Measurements from ENCODE around the gene RAD51B. TPM values are rescaled to one million over a fixed set of nuclear protein-coding genes. Genes with fewer than 3 reads are reported as not detected.

RAD51B gene
- polyA plus RNA-seq, 10 donors = 5.3 to 10.7 (median 7.5) TPM

DNA sequence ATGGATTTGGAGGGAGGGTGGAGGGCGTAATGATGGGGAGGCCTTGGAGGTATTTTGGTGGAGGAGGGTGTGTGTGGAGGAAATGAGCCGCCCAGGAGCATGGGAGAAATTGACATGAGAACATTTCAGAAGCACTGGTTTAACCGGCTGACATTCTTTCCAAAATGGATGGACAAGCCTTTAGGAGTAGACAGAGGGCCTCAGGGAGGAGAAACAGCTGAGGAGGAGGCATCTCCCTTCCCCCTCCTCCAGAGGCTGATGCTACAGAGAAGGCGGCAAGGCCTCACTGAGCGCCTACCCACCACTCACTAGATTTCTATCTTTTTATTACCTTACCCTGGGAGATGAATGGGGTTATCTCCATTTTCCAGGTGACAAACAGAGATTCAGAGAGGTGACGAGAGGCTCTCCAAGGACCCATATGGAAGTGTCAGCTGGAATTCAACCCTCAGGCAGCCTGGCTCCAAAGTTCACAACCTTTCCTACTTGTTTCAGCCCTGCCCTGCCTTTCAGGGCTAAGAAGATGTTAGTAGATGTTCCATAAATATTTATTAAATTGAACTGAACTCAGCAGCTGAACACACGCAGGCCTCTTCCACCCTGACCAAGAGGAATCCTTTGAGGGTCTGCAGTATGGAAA lies 683.7 kb downstream of the RAD51B start:
- no peak for DNase-seq

DNA sequence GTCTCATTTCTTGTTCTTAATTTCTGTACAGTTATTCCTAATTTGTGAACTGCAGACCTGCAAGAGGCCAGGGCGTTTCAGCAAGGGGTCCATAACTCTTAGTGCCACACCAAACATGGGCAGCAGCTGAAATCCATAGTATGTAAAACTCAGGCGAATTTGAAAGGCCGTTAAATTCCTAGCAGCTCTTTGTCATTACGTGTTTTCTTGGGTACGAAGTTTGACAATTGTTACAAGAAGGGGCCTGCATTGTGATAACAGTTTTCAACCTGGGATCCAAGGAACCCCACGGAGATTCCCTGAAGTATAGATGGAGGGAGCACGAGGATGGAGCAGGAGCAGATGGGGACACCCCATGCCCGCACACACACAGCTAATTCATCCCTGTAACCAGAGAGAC lies 685.3 kb downstream of the RAD51B start:
- DNase-seq = no peak

- DNase-seq = peak; percentile 60 to 87 (median 77)
These were observed 686.6 kb downstream of the RAD51B start for GRCh38 chr14:68506021-68506644.

DNA sequence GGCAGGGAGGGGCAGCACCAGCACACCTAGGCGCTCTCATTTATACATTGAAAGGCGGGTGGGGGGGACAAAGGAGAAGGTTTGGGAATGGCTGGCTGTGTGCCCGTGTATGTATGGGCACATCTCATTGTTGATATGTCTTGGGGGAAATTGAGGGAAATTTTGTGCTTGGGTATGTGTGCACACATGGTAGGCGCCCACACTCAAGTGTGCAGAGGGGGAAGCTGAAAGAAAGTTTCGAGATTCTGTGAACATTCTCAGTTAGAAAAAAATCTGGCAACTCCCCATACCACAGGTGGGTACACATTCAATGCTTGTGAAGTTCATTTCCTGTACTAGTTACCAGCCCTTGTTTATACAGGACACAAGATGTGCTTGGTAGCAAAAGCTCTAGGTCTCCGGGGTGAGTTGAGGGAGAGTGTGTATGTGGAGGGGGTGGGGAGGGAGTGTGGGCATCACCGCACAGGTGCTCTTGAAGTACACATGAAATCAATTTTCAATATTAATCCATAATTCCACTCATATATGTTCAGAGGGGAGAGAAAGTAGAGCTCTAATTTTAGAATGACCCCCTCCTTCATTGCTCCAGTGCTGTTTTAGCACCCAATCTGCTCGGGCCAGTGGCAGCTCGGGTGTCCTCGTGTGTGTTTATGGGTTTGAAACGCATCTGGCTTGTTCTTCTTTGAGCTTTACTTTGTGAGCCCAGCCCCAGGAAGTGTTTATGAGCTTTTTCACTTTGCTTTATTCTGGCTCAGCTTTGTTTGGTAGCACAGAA lies 687.3 kb downstream of the RAD51B start:
- DNase-seq = no peak

DNA sequence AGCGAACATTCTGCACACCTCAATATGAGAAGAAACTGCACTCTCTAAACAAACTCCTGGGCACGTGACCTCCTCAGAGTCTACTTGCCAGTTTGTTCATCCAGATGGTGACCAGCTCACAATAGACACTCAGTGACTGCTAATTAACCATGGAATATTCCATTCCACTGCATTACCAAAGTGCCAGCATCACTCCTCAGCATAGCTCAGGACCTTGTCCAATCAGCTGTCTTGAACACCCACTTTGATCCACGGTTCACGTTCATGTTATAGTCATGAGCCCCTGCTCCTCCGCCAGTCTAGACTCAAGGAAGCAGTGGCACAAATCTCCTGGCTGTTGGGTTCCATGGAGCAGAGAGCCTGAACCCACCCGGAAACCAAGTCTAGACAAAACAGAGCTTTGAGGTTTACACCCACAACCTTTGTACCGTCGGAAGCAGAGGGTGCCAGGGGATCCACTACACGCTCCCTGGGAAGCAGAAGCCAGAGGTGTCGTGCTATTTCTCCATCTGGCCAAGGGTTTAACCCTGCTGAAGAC lies 688.0 kb downstream of the RAD51B start:
- DNase-seq = peak in 1 of 3 donors; percentile 57

- no peak for DNase-seq
These were observed 689.0 kb downstream of the RAD51B start for GRCh38 chr14:68508581-68508980.

DNA sequence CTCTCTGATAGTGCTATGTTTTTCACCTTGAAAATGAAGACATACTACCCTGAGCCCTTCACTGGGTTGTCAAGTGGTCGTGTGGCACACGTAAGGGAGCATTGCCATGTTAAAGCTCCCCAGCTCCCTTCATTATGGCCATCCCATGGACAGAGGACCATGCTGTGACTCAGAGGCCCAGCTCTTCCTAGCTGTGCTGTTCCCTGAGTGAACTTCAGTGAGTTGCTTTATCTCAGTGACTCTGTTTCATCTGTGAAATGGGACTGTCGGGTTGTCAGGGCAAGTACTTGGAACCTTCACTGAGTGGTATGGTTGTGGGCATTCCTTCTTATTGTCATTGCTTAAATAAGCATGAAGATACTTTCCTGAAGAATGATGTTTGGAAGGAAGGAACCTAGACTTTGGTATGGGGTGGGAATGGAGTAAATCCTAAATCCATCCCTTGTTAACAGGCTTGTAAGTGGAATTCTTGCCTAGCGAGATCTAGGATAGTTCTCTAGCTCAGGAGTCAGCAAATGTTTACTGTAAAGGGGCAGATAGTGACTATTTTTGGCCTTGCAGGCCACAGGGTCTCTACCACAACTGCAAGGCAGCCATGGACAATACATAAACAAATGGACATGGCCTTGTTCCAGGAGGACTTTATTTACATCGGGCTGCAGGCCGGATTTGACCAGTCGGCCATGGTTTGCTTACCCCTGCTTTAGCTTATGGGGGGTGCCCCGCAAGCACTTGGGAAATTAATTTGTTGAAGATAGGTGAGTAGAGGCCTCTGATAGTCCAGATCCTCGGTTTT lies 689.8 kb downstream of the RAD51B start:
- DNase-seq = no peak

DNA sequence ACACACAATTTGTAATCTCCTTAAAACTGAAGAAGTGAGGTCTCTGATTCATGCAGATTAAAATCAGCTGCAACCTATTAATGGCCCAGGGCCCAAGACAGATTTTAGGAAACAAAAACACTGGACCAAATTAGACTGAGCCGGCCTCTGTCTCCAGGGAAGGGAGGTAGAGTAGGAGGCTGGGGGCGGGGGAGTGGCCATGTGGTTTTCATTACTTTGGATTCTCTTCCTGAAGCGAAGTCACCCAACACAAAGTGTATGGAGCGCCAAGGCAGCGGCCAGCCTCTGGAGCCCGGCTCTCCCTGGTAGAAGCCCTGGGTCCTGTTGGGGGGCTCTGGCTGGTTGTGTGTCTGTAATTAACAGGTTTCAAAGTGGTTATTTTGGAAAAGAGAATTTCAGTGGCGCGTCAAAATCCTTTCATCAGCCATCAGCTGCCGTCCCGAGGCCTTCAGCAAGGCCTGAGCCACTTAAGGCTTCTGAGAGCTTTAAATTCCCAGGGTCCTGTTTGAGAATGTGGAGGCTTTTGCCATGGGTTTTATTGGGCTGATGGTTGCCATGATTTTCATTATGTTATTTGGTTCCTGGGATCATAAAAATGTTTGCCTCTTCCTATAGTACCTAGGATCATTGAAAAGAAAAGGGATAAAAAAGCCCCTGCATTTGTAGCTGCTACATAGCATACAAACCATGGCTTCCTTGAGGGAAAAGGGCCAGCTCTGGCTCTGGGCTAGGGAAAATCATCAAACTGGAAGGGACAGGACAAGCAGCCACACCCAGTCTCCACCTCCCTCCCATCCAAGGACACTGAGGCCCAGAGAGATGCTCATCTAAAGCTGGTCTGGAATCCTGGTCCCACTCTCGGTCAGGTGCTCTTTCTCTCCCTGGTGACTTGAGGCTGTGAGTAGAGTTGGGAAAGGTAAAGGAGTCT lies 690.9 kb downstream of the RAD51B start:
- DNase-seq = peak; percentile 89 to 96 (median 96)

GRCh38 chr14:68511129-68512047 lies 691.8 kb downstream of the RAD51B start:
- peak; percentile 59 to 89 (median 77) for DNase-seq

DNA sequence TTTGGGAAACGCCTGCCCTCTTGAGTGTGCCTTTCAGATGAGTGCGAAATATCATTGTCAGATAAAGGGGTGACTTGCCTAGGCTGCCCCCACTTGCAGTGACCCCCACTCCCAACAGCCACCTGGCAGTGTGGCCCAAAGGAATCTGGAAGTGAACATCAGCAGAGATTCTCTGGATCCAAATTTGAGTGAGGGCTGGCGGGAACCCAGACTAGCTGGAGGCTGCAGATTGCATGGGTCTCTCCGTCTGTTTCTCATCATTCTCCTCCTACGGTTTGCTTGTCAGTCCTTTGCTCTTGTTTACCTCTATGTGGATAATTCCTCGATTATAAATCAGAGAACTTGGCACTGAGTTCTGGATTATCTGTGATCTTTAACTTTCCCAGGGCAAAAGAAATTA lies 692.5 kb downstream of the RAD51B start:
- DNase-seq = peak; percentile 69 to 87 (median 75)

DNA sequence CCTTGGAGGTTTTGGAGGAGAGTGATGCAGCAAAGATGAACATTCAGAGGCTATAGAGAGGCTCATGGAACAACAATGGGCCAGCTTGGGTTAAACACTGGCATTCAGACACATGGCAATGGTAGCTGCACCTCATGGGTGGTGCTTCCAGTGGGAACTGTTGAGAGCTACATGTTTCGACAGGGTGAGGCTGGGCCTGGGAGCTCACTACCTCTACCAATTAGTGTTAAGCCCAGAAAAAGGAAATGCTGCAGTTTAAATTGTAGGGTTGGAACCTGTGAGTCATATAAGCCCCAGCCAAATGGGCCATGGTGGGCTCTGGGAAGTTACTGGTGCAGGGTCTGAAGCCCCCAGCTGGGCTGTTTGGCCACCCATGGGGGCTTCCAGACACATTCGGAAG lies 693.6 kb downstream of the RAD51B start:
- DNase-seq = no peak

- DNase-seq = no peak
These were observed 694.4 kb downstream of the RAD51B start for GRCh38 chr14:68513838-68514607.

- no peak for DNase-seq
These were observed 695.1 kb downstream of the RAD51B start for GRCh38 chr14:68514608-68515194.

DNA sequence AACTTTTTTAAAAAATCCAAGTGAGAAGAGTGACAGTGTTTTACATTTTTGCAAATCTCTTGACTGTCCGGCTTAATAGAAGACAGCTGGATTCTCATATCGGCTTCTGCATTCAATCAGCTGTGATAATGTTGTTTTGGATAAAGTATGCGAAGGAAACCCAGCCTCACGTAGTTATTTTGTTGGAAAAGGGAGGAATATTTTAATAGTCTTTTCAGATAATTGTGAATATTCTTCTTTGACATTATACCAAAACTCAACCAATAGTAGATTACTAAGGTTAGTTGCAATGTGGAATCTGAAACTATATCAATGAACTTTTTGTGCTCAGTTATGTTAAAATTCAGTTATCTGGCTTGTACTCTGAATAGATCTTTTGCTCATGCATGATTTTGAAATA lies 696.8 kb downstream of the RAD51B start:
- peak in 1 of 3 donors; percentile 61 for DNase-seq

- peak; percentile 58 to 92 (median 69) for DNase-seq
These were observed 698.6 kb downstream of the RAD51B start for GRCh38 chr14:68518166-68518565.

DNA sequence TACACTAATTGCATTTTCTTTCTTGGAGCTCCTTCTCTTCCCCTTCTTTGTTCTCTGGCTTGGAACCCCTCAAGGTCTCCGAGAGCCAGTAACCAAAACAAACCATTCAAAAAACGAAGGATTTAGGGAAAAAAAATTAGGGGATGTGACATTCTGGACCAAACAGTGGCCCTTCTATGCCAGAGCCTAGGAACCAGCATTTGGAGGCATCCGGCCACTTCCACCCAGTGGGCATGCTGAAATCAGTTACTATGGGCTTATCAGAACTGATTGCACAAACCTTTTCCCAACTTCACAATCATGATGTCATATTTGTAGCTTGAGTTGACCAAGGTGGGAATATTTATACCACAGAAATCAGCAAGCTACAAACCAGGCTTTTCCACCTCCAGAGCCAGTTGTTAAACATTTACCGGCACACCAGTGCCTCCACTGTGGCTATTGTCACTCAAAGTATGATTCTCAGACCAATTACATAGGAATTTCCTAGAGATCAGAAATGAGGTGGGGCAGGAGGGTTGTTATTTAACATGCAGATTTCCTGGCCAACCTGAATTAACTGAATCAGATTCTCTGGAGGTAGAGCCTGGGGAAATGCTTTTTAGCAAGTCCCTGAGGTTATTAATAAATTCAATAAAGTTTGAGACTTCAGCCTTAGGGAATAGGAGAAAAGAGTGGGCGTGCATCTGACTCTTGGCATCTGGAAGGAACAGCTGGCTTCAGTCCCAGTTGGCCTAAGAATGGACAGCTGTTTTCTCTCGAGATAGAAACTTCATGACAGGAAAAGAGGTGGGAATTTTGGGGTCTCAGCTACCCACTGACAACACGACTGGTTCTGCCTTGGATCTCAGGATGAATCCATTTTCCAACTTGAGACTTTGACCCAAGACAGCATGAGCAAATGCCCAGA lies 699.4 kb downstream of the RAD51B start:
- DNase-seq = peak in 2 of 3 donors; percentile 67 to 84

DNA sequence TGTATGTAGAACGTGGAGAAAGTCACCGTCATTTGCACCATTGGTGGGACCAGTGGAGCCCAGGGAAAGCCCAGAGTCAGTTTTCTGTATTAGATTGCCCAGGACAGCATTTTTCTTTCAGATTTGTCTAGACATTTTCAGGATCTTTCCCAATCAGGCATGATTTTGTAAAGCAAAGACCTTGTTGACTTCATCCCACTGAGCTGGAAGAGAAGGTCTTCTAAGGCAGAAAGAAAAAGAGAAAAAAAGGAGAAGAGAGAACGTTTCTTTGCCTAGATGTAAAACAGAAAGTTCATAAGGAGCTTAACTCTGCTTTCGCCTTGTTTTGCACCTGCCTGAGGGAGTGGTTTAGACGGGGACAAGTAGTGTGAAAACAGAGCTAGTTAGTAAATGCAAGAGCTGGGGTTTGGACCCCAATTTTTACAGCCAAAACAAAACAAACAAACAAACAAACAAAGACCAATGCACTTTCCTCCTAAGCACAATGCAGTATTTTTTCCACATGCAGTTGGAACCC lies 700.1 kb downstream of the RAD51B start:
- DNase-seq = peak in 1 of 3 donors; percentile 38

All from muscle of back (tissue), 11 donors.